GM10266 (cell line): ENCODE measurements around the gene PF4V1.

Source experiments
- DNase-seq: peaks from one replicate; pipeline ENCODE4 v3.0.0; 2012; ENCODE audit errors: extremely low spot score
- CTCF ChIP-seq: IDR thresholded peaks from 2 replicates; pipeline ENCODE4 v1.5.1; 2012; ENCODE audit warnings: mild to moderate bottlenecking, low read depth; ENCODE audit not compliant: control insufficient read depth, insufficient read depth; ENCODE audit errors: missing control alignments

PF4V1 gene

DNA sequence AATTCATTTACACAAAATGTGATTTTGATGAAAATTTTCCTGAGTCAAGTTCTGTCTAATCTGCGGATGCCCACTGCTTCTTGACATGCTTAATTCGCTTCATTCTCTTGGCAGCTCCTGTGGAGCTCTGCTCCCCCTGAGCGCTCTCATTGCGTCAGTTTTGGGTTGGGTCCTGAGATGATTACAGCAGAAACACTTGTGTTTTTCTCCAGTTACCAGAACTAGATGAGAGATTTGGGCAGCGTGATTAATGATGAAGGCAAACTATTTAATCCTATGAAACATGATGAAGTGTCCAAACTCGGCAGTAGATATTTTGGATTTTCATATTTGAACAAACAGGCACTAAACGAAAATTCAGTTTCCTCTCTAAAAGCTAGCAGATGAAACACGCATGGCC is 11.9 kb downstream of the PF4V1 start:
- DNase-seq: no peak
- no peak for TF ChIP-seq CTCF

DNA sequence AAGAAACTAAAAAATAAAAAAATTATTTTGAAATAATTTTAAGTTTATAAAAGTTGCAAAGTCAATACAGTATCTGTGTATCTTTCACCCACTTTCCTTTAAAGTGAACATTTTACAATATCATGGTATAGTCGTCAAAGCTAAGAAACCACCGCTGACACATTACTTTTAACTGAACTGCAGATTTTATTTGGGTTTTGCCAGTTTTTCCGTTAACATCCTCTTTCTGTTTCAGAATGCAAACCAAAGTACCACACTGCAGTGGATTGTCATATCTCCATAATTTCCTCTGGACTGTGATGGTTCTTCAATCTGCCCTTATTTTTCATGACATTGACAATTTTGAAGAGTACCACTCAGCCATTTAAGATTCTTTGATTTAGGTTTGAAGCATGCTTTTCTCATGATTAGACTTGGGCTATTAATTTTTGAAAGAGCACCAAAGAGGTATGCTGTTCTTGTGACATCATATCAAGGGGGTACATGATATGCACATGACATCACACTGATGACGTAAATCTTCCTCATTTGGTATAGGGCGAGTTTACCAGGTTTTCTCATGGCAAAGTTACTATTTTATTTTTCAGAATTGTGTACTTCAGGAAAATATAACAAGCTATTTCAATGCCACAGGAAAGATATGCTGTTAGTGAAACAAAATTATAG is 12.5 kb downstream of the PF4V1 start:
- TF ChIP-seq CTCF: no peak
- DNase-seq: no peak

GRCh38 chr4:73866246-73866645 is 13.2 kb downstream of the PF4V1 start:
- no peak for DNase-seq
- TF ChIP-seq CTCF: no peak

- TF ChIP-seq CTCF: no peak
- no peak for DNase-seq
Measured at GRCh38 chr4:73867783-73868182, 14.7 kb downstream of the PF4V1 start.

DNA sequence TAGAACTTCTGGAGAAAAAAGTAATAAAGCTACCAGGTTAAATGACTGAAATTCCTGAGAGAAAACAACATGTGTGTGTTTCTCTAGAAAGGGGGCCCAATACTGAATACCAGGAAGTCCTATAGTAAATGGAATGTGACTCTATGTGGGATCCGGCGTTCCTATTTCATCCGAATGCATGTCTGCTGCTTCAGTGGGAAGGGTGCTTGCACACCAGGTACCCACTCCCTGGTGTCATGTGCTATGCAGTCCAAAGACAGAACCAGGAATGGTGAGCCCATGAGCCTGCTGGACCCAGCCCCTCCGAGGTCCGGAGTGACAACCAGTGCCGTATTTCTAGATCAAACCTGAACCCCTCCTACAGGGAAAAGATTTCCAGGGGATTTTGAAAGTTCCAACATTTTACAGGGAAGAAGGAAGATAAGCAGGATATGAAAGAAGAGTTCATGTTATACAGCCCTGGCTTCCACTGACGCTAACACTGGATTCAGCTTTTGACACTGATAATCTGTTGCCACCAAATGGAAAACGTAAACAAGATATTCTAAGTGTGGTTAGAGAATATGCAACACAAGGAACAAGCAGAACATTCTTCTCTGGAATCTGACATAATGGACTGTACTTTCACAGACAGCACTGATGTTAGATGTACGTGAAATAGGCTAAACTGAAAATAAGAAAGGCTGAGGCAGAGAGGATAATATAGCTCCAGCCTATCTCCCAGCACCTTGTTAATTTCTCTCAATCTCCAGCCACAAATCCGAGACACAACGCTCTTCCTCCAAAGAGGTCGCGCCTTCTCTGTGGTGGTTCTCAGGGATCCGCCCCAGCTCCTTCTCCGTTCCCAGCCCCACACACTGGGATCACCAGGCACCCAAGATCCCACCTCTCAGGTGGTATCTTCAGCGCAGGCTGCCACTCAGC is 15.4 kb downstream of the PF4V1 start:
- no peak for TF ChIP-seq CTCF
- DNase-seq: no peak

GRCh38 chr4:73869130-73870055 is 16.3 kb downstream of the PF4V1 start, which contains the start of gene CXCL1:
Gene CXCL1, plus strand, starts transcription at chr4:73869393. Its CDS starts 78 bp downstream, at chr4:73869471.
- TF ChIP-seq CTCF: no peak
- DNase-seq: no peak
